GM11168 (cell line): Measurements from ENCODE around the gene MEI4.

Experiments
- in situ Hi-C: fragments of 300-500 bp; cut with MboI; formaldehyde crosslinking; loops from one replicate; pipeline ENCODE4 v1.12.0; 2022; ENCODE audit warnings: low sequenced_read_pairs; ENCODE audit not compliant: unreplicated experiment

Gene MEI4

GRCh38 chr6:77910826-77911225 lies 258.0 kb downstream of the MEI4 start:
- in situ Hi-C loops: no loop called here

GRCh38 chr6:77926198-77926751 lies 273.4 kb downstream of the MEI4 start:
- in situ Hi-C loops: no loop called here

GRCh38 chr6:77930382-77930781 lies 277.5 kb downstream of the MEI4 start:
- in situ Hi-C loops: no loop called here

- in situ Hi-C loops: no loop called here
Measured at GRCh38 chr6:77930952-77931351, 278.1 kb downstream of the MEI4 start.

- in situ Hi-C loops: no loop called here
Measured at GRCh38 chr6:77962070-77962469, 309.2 kb downstream of the MEI4 start.

- in situ Hi-C loops: no loop called here
Measured at GRCh38 chr6:77965449-77965848, 312.6 kb downstream of the MEI4 start.

GRCh38 chr6:77972334-77972733 lies 319.5 kb downstream of the MEI4 start:
- in situ Hi-C loops: no loop called here
